HepG2 (cell line): ENCODE measurements around the gene DOLK. TPM values are rescaled to one million over a fixed set of nuclear protein-coding genes. Genes with fewer than 3 reads are reported as not detected.

Source experiments
- CAMTA2 ChIP-seq: sonication (generic); formaldehyde crosslinking; IDR thresholded peaks from 2 replicates; pipeline ENCODE4 v1.4.0; 2020; ENCODE audit warnings: mild to moderate bottlenecking, missing genetic modification reagents, borderline replicate concordance
- ELK4 ChIP-seq: sonication (generic); formaldehyde crosslinking; IDR thresholded peaks from 2 replicates; pipeline ENCODE4 v1.9.0; 2021; ENCODE audit warnings: missing genetic modification reagents, borderline replicate concordance
- MED1 ChIP-seq: sonication (generic); formaldehyde crosslinking; IDR thresholded peaks from 2 replicates; pipeline ENCODE4 v1.4.0; 2020; ENCODE audit warnings: missing genetic modification reagents
- MTF1 ChIP-seq: sonication (generic); formaldehyde crosslinking; IDR thresholded peaks from 2 replicates; pipeline ENCODE4 v1.5.0; 2020; ENCODE audit warnings: missing genetic modification reagents
- PREB ChIP-seq: sonication (generic); formaldehyde crosslinking; IDR thresholded peaks from 2 replicates; pipeline ENCODE4 v1.4.0; 2020; ENCODE audit warnings: missing genetic modification reagents
- SRSF9 ChIP-seq: fragments of 200-400 bp; formaldehyde crosslinking; IDR thresholded peaks from 2 replicates; pipeline ENCODE4 v1.6.1; 2018; ENCODE audit warnings: borderline replicate concordance, mild to moderate bottlenecking, low read depth, low read length; ENCODE audit not compliant: insufficient read depth, poor library complexity, severe bottlenecking
- TBX2 ChIP-seq: sonication (generic); formaldehyde crosslinking; IDR thresholded peaks from 2 replicates; pipeline ENCODE4 v1.5.0; 2020; ENCODE audit warnings: missing genetic modification reagents, mild to moderate bottlenecking, borderline replicate concordance
- TRAFD1 ChIP-seq: sonication (generic); formaldehyde crosslinking; IDR thresholded peaks from 2 replicates; pipeline ENCODE4 v1.5.1; 2020; ENCODE audit warnings: missing genetic modification reagents, mild to moderate bottlenecking, borderline replicate concordance
- ZBTB7B ChIP-seq: sonication (generic); formaldehyde crosslinking; IDR thresholded peaks from 2 replicates; pipeline ENCODE4 v1.4.0; 2020; ENCODE audit warnings: missing genetic modification reagents
- ZEB1 ChIP-seq: IDR thresholded peaks from 2 replicates; pipeline ENCODE4 v1.6.1; 2012; ENCODE audit warnings: mild to moderate bottlenecking, low read depth, inconsistent platforms; ENCODE audit not compliant: insufficient replicate concordance
- ZFYVE20 ChIP-seq: sonication (generic); formaldehyde crosslinking; IDR thresholded peaks from 2 replicates; pipeline ENCODE4 v1.8.0; 2023; ENCODE audit warnings: low read depth, mild to moderate bottlenecking, moderate library complexity, missing genetic modification reagents, borderline replicate concordance
- ZNF256 ChIP-seq: sonication (generic); formaldehyde crosslinking; conservative IDR thresholded peaks from 2 replicates; pipeline ENCODE4 v1.4.0; 2020; ENCODE audit warnings: missing genetic modification reagents
- ZNF619 ChIP-seq: sonication (generic); formaldehyde crosslinking; IDR thresholded peaks from 2 replicates; pipeline ENCODE4 v1.4.0; 2020; ENCODE audit warnings: mild to moderate bottlenecking, missing genetic modification reagents
- polyA plus RNA-seq, 8 experiments: library from polyadenylated mRNA; depleted of rRNA in 3 of 8; stranded (reverse) in 7 of 8; unstranded in 1 of 8; fragments of >200 nt; fragmentation: Illumina TruSeq in 4 of 8; extraction: Trizol in 4 of 8; gene quantifications; 2 replicates each; pipeline versions ENCODE4 v1.2.1 to v1.2.3, GENCODE V29; 2011 to 2016; ENCODE audit warnings: low read depth in 4 of 8, missing spikeins in 1 of 8, mixed read lengths in 1 of 8; ENCODE audit not compliant: insufficient read depth in 1 of 8
- total RNA-seq, 5 experiments: library from RNA; depleted of rRNA; stranded (reverse); fragments of >200 nt; fragmentation: Illumina TruSeq; extraction: Trizol; gene quantifications; 2 replicates each; pipeline ENCODE4 v1.2.3, GENCODE V29; 2016; ENCODE audit warnings: low read depth in 1 of 5
- TF ChIP-seq, protein P1 (sequence below), 2 experiments: sonication (generic) in 1 of 2; formaldehyde crosslinking in 1 of 2; IDR thresholded peaks; 2 replicates each; pipeline versions ENCODE4 v1.6.1 to v1.9.0; 2014 to 2022; ENCODE audit warnings: antibody characterized with exemption in 1 of 2, borderline replicate concordance in 1 of 2, inconsistent platforms in 1 of 2, low read depth in 1 of 2, missing genetic modification reagents in 1 of 2
- TF ChIP-seq, protein P2 (sequence below): IDR thresholded peaks from 2 replicates; pipeline ENCODE4 v1.6.1; 2016; ENCODE audit warnings: mild to moderate bottlenecking

Gene DOLK
- total and polyA plus RNA-seq, 2 of the 13 experiments (the other 11 are each of a cell fraction or from before 2014, with no cell fraction given): 15.4 to 18.7 TPM

- TF ChIP-seq, protein P1, sequence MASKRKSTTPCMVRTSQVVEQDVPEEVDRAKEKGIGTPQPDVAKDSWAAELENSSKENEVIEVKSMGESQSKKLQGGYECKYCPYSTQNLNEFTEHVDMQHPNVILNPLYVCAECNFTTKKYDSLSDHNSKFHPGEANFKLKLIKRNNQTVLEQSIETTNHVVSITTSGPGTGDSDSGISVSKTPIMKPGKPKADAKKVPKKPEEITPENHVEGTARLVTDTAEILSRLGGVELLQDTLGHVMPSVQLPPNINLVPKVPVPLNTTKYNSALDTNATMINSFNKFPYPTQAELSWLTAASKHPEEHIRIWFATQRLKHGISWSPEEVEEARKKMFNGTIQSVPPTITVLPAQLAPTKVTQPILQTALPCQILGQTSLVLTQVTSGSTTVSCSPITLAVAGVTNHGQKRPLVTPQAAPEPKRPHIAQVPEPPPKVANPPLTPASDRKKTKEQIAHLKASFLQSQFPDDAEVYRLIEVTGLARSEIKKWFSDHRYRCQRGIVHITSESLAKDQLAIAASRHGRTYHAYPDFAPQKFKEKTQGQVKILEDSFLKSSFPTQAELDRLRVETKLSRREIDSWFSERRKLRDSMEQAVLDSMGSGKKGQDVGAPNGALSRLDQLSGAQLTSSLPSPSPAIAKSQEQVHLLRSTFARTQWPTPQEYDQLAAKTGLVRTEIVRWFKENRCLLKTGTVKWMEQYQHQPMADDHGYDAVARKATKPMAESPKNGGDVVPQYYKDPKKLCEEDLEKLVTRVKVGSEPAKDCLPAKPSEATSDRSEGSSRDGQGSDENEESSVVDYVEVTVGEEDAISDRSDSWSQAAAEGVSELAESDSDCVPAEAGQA (IDR thresholded peaks at IDR 0.05; ENCODE audit: low read depth): 0 out of 2 replicates have a peak, but pooled peaks have one; percentile 32
- TF ChIP-seq, protein P1 (CRISPR knock-in tag; IDR thresholded peaks at IDR 0.05; ENCODE audit: borderline replicate concordance): no peak
- TF ChIP-seq TRAFD1 (CRISPR knock-in tag): no peak
- no peak for TF ChIP-seq ZFYVE20 (CRISPR knock-in tag)
- TF ChIP-seq PREB (CRISPR knock-in tag): no peak
- TF ChIP-seq CAMTA2 (CRISPR knock-in tag): no peak
- no peak for TF ChIP-seq SRSF9
- TF ChIP-seq, protein P2, sequence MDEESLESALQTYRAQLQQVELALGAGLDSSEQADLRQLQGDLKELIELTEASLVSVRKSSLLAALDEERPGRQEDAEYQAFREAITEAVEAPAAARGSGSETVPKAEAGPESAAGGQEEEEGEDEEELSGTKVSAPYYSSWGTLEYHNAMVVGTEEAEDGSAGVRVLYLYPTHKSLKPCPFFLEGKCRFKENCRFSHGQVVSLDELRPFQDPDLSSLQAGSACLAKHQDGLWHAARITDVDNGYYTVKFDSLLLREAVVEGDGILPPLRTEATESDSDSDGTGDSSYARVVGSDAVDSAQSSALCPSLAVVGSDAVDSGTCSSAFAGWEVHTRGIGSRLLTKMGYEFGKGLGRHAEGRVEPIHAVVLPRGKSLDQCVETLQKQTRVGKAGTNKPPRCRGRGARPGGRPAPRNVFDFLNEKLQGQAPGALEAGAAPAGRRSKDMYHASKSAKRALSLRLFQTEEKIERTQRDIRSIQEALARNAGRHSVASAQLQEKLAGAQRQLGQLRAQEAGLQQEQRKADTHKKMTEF (CRISPR knock-in tag): peak; percentile 49; the same call in 1 of the 2 replicates
- peak; percentile 80 for TF ChIP-seq ZBTB7B (CRISPR knock-in tag)
- TF ChIP-seq ZNF256 (CRISPR knock-in tag): no peak
- TF ChIP-seq ZEB1: peak; percentile 49
- TF ChIP-seq ZNF619: no peak
- no peak for TF ChIP-seq MTF1 (CRISPR knock-in tag)
- TF ChIP-seq TBX2 (CRISPR knock-in tag): peak; percentile 24; the same call in 1 of the 2 replicates
- 0 out of 2 replicates have a peak, but pooled peaks have one; percentile 18 for TF ChIP-seq MED1
- TF ChIP-seq ELK4 (CRISPR knock-in tag): no peak
Observed at GRCh38 chr9:128921881-128922763, 25.3 kb downstream of the DOLK start (continued).
